Ishikawa (cell line): ENCODE results near the gene CENPL.

Experiments used
- CEBPB ChIP-seq: IDR thresholded peaks from 2 replicates; pipeline ENCODE4 v1.6.1; 2012
- CREB1 ChIP-seq: IDR thresholded peaks from 2 replicates; pipeline ENCODE4 v1.6.1; 2012; ENCODE audit warnings: low read depth
- EGR1 ChIP-seq: IDR thresholded peaks from 2 replicates; pipeline ENCODE4 v1.6.1; 2012
- EP300 ChIP-seq: IDR thresholded peaks from 2 replicates; pipeline ENCODE4 v1.6.1; 2012; ENCODE audit warnings: borderline replicate concordance
- FOXM1 ChIP-seq: IDR thresholded peaks from 2 replicates; pipeline ENCODE4 v1.6.1; 2012; ENCODE audit warnings: low read depth, borderline replicate concordance
- MAX ChIP-seq: IDR thresholded peaks from 2 replicates; pipeline ENCODE4 v1.6.1; 2012
- NFIC ChIP-seq: IDR thresholded peaks from 2 replicates; pipeline ENCODE4 v1.6.1; 2012
- RAD21 ChIP-seq: IDR thresholded peaks from 2 replicates; pipeline ENCODE4 v1.6.1; 2012; ENCODE audit warnings: low read depth
- REST ChIP-seq: IDR thresholded peaks from 2 replicates; pipeline ENCODE4 v1.6.1; 2012; ENCODE audit warnings: low read depth, mild to moderate bottlenecking
- TAF1 ChIP-seq: IDR thresholded peaks from 2 replicates; pipeline ENCODE4 v1.6.1; 2012; ENCODE audit warnings: low read depth, mild to moderate bottlenecking
- TCF12 ChIP-seq: IDR thresholded peaks from 2 replicates; pipeline ENCODE4 v1.6.1; 2012; ENCODE audit warnings: low read depth
- TEAD4 ChIP-seq: IDR thresholded peaks from 2 replicates; pipeline ENCODE4 v1.6.1; 2012
- USF1 ChIP-seq: IDR thresholded peaks from 2 replicates; pipeline ENCODE4 v1.6.1; 2012
- YY1 ChIP-seq: IDR thresholded peaks from 2 replicates; pipeline ENCODE4 v1.6.1; 2012; ENCODE audit warnings: low read depth
- ZBTB7A ChIP-seq: IDR thresholded peaks from 2 replicates; pipeline ENCODE4 v1.6.1; 2012; ENCODE audit warnings: low read depth

The CENPL gene

GRCh38 chr1:173824315-173825081 is at the start of gene CENPL, which contains the start of gene DARS2:
TSS of gene CENPL (minus strand) at chr1:173824883. CDS start at chr1:173811299, 13,584 bp downstream.
TSS of gene DARS2 (plus strand) at chr1:173824673. CDS start at chr1:173825230, 557 bp downstream.
- TF ChIP-seq TCF12 (0 out of 2 replicates have a peak, but pooled peaks have one; percentile 21), YY1 (peak; percentile 99), MAX (peak; percentile 83), FOXM1 (peak; percentile 74), RAD21 (no peak; the same call in 1 of the 2 replicates), EP300 (no peak), NFIC (peak; percentile 62), EGR1 (peak; percentile 92), CREB1 (peak; percentile 76), CEBPB (no peak; the same call in 1 of the 2 replicates), USF1 (no peak), REST (no peak), ZBTB7A (no peak), TAF1 (peak; percentile 56), TEAD4 (peak; percentile 2; the same call in 1 of the 2 replicates)

GRCh38 chr1:173871500-173871899 is 46.8 kb upstream of the CENPL start:
- TF ChIP-seq REST (no peak), TEAD4 (no peak), EP300 (no peak), CREB1 (no peak), CEBPB (no peak), TAF1 (no peak), ZBTB7A (no peak), RAD21 (no peak), EGR1 (no peak), USF1 (no peak)

GRCh38 chr1:173871091-173871490 is 46.4 kb upstream of the CENPL start:
- TF ChIP-seq NFIC (no peak), EGR1 (no peak), TEAD4 (no peak), CEBPB (no peak), REST (no peak), TAF1 (no peak), TCF12 (no peak), FOXM1 (no peak), USF1 (no peak), CREB1 (no peak), RAD21 (no peak), MAX (no peak), ZBTB7A (no peak), YY1 (no peak), EP300 (no peak)
